Suprapubic skin (tissue), 2 donors: ENCODE results near the gene SEMA3C.

Experiments used
- EP300 ChIP-seq: sonication (generic); formaldehyde crosslinking; IDR thresholded peaks from one replicate; pipeline ENCODE4 v1.6.1; 2017; ENCODE audit warnings: antibody characterized with exemption
- POLR2A ChIP-seq, 2 donors: fragments of 450-650 bp; IDR thresholded peaks; one replicate each; pipeline ENCODE4 v1.6.1; 2017; ENCODE audit warnings: antibody characterized with exemption in 2 of 2, mild to moderate bottlenecking in 2 of 2, moderate library complexity in 2 of 2

- no peak for TF ChIP-seq POLR2A (IDR thresholded peaks at IDR 0.05)
- no peak for TF ChIP-seq EP300
Measured at GRCh38 chr7:80967917-80968297, 49.1 kb upstream of the SEMA3C start.
